Stimulated activated CD4-positive, alpha-beta T cell treated with anti-CD3 and anti-CD28 coated beads, Interleukin-4, amount 100 ng/mL, for 1 hour (primary cell): ENCODE measurements around the gene GADL1.

Source experiments
- DNase-seq: peaks from one replicate; pipeline ENCODE4 v3.0.0-alpha.2; 2020

The GADL1 gene

DNA sequence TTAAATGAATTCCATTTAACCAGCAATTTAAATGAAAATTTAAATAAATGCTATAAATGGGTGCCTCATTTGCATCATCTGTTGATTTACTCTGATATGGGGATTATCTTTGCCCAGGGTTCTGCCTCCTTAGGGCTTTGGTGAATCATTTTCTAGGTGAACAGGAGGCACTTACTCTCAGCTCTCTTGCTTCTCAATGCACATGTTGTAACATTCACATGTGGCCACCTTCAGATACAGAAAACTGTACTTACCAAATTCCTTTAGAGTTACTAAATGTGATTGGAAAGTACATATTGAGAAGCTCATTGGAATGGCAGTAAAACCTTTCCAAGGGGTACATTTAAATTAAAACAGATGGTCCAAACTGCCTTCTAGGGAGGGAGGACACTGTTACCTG lies 20.8 kb downstream of the GADL1 start:
- no peak for DNase-seq

DNA sequence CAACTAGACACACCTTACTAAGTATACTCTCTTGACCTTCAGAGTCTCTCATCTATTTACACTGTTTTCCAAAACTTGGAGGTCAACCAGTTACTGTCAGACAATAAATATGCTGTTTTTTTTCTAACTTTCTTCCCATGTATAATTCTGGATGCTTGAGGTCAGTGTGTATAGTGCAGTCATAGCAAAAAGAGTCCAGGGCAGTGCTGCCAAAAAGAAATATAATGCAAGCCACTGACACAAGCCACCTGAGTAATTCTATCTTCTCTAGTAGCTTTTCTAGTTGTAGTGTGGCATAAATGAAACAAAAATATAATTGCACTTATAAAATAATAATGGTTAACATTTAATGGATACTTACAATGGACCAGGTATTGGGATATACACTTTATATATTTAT lies 21.6 kb downstream of the GADL1 start:
- no peak for DNase-seq

DNA sequence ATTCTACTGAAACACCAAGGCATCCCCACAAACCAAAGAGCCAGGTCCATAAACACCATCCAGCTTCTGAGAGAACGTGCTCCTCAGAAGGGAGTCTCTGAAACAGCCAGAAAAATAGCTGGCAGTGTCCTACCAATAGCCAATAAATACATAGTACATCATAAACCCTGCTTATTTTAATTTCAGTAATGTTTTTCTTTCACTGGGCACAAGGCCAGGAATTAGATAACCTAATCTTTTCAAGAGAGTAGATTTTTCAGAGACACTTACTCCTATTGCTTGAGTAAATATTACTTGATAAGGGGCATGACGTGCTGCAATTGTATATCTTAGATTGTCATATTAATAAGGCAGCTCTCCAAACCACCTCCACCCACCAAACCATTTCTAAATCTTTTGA lies 22.7 kb downstream of the GADL1 start:
- no peak for DNase-seq

DNA sequence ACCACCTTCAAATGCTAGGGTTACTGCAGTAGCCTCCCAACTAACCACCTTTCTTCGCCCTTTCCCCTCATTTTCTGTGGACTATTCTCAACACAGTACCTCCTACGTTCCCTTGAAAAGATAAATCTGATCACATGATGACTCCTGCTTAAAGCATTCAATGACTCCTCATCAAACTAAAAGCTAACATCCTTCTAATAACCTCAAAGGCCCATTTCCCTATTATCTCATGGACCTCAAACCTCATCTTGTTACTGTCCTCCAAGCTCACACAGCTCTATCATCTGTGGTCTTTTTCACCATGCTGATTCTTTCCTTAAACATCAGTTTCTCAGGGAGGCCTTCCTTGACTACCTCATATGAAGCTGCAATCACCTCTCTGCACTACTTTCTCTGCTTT lies 29.6 kb downstream of the GADL1 start:
- no peak for DNase-seq

DNA sequence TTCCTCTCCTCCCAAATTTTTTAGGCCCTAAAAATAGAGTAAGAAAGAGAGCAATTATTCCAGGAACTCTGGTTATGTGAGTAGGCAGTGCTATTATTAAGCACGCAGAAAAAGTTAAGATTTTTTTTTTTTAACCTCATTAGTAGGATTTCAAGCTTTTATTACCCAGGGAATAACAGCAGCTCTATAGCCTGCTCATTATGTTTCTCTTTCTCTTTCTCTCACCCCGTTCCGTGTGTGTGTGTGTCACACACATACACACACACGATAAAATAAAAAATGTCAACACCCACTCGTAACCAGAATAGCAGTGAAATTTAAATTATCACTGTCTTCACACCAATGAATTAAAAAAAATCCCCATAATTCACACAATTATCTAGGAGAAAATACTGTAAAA lies 30.3 kb downstream of the GADL1 start:
- DNase-seq, result no peak

DNA sequence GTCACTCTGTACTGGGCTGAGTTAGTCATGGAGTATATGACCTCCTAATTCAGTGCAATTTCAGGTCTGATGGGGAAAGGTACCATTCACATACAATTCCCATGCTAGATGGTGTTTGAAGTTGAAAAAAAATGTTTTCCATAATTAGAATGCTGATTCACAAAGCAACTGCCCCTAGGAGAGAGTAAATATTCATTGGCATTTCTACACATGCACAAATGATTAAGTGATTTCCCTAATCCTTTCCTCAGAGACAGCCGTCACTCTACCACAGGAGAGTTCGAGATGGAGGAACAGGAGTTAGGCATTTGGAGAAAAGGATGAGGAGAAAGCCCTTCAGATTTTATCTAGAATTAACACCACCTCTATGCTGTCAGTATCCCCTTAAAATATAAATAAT lies 32.5 kb downstream of the GADL1 start:
- no peak for DNase-seq

DNA sequence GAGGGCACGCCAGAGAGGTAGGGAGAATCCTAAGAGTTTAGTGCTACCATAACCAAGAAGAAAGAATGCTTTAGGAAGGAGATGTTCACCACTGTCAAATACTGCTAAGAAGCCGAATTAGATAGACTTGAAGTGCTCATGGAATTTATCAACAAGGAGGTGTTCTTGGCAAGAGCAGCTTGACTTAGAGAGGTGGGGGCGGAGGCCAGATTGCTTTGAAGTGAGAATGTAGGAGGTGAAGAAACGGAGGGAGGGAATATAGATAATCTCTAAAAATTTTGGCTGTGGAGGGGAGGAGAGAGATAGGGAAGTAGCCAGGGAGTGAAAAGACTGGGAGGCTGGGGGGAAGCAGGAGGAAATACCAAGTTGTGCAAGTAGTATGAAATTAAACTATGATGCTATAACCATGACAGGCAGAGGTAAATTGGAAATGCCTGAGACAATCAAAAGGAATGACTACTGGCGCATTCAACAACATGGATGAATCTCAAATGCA lies 35.5 kb downstream of the GADL1 start:
- DNase-seq, result no peak

DNA sequence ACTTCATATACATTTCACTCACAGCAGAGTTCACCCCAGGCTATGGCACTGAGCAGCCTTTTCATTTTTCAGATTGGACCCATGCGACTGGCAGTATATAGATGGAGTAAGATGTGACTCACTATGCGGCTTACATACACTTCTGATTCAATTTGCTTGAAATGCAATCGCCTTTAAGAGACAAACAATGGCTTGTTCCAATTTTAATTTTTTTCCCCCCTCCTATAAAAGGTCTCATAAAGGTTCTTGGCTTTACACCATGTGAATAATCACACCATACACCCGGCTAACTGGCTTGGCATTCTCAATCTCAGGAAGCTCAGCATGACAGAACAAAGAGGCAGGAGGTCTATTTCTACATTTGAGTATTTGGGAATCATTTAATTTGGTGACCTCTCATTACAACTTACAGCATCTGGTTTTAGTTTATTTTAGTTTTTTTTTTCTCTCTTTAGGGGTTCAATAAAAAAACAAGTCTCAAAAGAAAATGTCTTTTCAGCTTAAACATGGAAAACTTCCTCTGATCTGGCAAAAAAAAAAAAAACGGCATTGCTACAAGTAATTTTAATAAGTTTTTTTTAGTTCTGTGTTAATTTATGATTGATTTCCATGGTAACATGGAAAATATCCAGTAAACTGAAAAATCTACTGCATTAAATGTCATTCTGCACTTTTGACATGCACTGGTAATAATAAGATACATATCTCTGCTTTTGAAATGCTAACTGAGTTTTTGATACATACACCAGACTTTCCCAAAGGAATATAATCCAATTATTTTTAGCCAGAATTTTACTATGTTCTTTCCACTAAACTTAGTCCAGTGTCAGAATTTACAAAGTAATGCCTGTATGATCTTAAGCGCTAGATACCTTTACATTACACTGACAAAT lies 38.8 kb downstream of the GADL1 start:
- DNase-seq, result no peak

DNA sequence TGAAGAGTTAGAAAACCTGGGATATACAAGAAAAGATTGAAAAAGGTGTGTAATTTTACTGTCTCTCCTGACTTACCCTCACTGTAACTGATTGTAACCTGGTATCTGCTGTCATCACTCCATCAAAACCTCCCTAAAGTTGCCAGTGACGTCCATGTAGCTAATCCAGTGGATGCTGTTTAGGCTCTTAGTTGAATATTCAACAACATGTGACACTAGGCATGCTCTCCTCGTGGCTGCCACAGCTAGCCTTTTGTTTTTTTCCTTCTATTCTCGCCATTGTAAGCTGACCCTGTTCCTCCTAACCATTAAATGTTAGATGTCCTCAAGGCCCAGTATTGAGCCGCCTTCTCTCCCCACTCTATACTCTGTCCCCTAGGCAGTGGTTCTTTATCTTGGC lies 41.6 kb downstream of the GADL1 start:
- no peak for DNase-seq

DNA sequence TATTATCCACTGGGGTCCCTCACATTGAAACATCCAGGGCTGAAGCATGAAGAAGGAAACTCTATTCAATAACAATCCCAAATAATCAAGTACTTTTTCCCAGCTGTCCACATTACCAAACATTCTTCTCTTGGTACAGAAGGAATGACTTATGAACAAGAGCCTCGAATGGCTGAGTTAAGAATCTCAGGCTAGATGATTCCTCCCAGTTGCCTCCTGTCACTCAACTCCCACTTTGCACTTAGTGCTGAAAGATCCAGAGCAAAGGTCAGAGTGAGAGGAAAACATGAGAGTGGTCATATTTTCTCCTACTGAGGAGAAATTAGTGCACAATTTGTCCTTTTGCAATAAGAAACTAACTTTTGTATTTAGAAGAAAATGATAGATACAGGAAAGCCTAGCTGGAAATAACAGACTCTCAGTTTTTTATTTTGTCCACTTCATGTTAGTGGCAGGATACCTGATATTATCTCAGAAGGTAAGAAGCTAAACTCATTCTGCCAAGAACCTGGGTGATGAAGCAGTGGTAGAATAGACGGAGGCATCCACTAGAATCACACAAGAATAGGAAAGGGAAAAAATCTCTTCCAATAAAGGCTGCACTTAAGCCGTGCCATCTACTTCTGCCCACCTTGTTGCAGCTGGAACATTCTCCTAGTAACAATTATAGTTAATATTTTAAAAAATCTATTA lies 46.2 kb downstream of the GADL1 start:
- DNase-seq, result no peak

DNA sequence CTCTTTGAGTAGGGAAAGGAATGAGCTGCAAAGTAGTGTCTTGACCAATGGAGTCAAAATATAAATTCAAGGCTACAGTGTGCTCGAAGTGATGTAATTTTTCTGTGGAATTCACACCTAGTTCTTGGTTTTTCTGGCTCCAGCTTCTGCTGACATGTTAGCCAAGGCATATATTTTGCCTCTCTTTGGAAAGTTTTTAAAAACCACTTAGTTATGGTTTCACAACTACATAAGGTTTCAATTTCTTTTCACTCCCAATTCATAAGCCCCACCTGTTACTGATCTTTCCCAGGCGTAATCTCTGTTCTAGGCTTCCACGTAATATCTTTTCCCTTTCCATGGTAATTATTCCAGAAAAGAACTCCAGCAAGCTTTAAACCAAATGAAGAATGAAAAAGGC lies 46.9 kb downstream of the GADL1 start:
- no peak for DNase-seq

DNA sequence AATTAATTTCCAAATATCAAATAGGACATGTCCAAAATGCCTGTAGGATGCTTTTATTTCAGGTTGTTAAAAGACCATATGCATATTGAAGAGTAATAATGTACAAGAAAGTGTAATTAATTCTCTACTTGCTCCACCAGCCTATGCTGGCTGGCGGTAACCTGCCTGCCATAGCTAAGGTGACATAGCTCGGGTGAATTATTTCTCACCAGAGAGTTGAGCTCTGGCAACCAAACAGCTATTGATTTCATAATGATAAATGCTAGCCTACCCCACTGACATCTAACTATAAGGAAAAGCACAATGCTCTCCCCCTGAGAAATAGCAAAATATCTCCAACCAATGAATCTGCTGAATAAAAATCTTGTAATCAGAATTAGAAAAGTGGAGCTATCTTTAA lies 48.9 kb downstream of the GADL1 start:
- no peak for DNase-seq

DNA sequence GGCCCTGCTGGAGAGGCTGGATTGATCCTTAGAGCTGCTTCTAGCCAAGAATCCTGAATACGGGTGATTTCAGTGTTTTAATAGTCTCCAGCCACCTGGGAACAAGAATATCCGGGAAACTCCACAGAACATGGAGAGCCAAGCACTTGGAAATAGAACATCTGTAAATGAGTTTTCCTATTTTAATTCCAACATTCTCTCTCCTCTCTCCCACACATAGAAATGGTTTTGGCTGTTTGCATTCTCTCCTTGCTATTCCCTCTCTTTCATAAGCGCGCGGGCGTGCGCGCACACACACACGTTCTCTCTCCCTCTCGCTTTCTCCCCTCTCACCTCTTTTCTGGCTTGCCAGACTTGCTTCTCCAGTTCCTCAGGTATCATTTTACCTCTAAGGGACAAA lies 50.6 kb downstream of the GADL1 start:
- DNase-seq, result no peak

DNA sequence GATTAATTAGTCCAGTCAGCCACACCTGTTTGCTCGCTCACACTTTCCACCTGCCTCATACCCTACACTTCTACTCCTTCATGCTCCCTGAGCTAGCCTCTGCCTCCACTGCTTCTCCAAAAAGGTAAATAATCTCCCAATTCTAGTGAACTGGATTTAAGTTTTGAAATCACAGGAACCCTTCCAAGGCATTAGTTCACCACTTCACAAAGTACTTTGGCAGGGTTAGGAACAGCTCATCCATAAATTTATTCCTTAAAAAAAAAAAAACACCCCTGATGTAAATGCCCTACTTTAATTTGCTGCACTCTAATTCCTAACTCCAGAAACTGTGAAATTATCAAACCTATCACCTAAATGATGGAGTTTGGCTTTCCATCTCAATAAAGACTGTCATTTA lies 58.3 kb downstream of the GADL1 start:
- DNase-seq, result no peak

DNA sequence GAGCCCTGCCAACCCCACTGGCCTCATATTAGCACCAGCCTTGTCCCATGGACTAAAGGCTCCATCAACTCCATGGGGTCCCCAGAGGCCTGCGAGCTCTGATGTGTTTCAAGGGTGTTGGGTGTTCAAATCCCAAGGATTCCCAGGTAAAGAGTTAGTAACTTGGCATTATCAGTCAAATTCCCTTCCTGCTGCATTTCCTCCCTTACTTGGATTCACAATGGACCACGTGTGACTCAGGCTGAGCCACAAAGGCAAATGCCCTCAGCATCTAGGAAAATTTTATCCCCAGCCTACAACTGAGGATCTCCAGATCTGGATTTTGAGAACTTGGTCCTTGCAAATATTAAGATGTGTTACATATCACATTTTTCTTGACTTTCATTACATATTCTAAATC lies 58.8 kb downstream of the GADL1 start:
- DNase-seq, result no peak

DNA sequence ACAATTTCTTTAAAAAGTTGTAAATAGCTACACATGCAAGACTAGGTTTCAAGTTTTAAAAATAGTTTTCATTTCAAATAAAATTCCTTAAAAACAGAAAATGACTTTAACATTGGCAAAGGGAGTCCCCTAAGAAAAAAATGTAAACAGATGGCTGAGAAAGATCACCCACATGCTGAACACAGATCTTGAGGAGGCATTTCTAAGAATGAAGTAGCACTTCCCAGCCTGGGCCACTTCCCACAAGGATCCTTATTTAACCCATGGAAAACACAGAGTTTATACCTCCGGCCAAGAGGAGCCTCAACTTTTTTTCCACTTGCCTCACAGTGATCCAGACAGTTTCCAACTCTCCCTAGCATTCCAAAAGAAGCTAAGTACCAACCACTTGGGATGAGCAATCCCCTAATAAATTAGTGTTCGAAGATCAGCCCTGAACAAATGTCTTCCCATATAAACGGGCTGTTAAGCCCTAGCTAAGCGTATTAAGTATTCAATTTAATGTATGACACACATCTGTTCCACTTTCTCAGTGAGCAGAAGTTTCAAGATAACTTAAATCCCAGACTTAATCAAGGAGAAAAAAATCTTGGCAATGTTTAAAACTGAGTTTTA lies 61.4 kb downstream of the GADL1 start:
- no peak for DNase-seq

DNA sequence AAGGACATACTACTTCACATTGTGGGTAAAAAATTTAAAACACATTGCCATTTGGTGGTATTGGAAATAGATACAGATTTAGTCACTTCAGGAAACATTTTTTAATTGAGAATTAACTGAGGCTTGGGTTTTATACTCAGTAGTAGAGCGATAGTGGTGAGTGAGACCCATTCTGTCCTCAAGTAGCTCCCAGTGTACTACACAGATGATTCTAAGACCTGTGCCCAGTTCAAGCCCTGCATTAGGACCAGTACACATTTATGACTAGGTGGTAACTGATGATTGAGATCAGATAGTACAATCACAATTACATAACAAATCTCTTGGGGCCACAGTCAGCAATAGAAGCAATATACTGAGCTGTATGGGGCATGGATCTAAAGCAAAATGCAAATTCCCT lies 67.4 kb downstream of the GADL1 start:
- no peak for DNase-seq

DNA sequence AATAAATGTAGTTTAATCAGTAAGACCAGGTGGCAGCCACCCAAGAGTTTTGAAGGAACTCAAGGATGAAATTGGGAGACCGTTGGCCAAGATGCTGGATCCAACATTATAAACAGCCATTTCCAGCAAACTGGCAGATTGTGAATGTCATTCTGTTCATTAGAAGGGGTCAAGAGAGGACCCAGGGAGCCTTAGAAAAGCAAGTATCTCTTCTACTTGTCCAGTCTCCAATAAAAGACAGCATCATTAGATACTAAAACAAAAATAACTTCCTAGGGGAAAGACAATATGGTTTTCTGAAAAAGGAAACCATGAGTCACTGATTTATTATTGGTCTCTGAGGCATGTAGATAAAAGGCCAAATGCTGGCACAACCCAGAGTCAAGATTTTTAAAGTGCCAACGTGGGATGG lies 67.9 kb downstream of the GADL1 start:
- no peak for DNase-seq

DNA sequence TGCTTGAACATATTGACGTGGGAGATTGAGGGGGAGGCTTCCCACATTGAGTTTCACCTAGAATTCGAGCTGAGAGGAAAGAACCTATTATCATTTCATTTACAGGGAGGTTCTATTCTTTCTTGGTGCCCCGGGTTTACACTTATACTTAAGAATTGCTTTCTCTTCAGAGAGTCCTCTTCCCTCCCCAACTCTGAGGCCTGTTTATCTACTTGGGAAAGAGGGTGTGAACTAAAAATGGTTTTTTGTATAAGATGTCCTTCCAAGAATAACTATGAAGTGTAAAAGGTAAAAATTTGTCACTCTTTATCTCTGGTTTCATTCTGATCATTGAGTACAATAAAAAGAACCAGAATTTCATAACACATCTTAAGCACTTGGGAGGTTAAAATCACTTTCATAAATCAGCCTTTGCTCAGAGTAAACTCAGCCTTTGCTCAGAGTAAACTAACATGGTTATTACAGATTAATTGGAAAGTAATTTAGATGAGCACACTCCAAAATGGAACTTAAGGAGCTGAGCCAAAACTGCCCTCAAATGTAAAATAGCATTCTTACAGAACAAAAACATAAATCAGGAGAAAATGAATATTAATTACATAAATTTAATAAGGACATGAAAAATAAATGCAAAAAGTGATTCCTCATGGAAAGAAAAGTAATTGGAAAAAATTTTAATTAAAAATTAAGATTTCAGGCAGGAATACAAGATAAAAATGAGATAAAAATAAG lies 75.2 kb downstream of the GADL1 start:
- DNase-seq, result no peak

DNA sequence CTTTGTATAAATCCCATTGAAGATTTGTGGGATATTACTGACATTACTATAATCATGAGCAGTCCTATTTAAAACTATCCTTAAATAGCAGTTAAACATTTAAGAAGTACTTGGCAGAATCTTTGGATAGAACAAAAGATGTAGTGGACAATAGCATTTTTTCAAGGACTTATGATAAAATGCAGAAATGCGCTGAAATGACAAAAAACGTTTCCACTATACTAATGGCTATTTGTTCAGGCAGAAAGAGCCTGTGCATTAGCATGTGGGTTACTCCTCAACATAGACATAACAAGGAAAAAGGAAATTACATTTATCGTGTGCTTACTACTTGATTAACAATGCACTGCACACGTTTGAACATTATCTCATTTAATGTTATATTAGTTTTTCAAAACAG lies 80.7 kb downstream of the GADL1 start:
- DNase-seq, result no peak

DNA sequence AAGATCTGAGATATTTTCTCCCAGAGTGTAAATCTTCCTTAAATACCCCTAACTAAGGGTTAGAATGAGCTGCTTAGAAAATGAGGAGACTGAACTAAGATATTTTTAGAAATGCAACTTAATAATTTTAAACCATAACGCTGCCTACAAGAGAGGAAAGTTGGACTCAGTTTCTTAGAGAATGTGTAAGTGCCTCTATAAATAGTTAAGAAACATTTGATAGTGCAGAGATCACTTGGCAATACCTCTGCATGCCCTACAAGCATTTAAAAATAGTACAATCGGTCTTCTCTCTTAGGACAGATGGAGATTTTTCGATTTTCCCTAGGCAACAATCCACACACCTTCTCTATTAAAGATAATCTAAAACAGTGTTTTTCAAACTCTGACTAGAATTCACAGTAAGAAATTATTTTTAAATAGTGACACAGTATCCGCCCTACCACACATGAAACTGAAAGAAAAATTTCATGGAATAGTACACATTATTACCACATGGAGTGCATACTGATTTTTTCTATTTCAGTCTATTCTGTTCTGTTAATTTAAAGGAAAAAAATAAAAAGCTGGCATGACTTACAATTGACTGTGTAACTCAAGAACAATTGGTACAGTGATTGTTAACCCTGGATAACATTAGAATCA lies 83.2 kb downstream of the GADL1 start:
- no peak for DNase-seq

DNA sequence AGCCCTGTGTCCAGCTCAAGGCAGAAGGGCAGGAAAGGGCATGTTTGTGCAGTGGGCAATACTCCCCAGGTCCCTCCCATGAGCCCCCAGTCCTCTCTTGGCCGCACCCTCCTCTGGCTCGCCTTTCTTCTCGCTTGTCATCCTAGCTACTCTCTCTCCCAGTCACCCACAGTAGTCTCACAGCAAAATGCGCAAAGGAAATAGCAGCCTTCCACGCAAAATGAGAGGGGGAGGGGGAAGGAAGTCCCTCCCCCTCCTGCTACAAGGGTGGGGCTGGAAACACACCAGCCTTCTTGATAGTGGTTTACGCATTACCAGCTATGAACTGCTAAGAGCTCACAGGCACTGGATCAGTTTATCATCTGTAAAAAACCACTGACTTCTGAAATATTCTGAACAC lies 83.8 kb downstream of the GADL1 start:
- DNase-seq, result no peak

DNA sequence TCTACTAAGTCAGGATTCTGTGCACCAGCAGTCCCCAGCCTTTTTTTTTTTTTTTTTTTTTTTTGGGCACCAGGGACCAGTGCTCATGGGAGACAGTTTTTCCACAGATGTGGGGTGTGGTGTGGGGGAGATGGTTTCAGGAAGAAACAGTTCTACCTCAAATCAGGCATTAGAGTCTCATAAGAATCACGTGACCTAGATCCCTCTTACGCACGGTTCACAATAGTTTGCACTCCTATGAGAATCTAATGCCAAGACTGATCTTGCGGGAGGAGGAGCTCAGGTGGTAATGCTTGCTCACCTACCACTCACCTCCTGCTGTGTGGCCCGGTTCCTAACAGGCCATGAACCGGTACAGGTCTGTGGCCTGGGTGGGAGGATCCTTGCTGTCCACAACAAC lies 88.8 kb downstream of the GADL1 start:
- DNase-seq, result no peak
